T-cell (primary cell): ENCODE results near the gene RBM20. TPM values are rescaled to one million over a fixed set of nuclear protein-coding genes. Genes with fewer than 3 reads are reported as not detected.

Source experiments
- ATAC-seq, 4 experiments: fragments of 200-7000 bp in 3 of 4; fragments of 150-1000 bp in 1 of 4; cut with Tn5 transposase; replicated peaks in 1 of 4; 1 replicate in 3 of 4; 2 replicates in 1 of 4; pipeline ENCODE4 v1.10.0; 2021; ENCODE audit warnings: moderate library complexity in 3 of 4, mild to moderate bottlenecking in 2 of 4, moderate number of reproducible peaks in 1 of 4
- CTCF ChIA-PET, 2 donors: fragments of 300-600 bp; sonication (Branson Sonifier 250); formaldehyde crosslinking; loops; one replicate each; lab custom pipeline; 2022; ENCODE audit warnings: antibody characterized with exemption in 2 of 2; lab: Charles Lee
- POLR2A ChIA-PET, 2 donors: fragments of 300-600 bp; sonication (Branson Sonifier 250); formaldehyde crosslinking; loops; one replicate each; lab custom pipeline; 2022; ENCODE audit warnings: antibody characterized with exemption in 2 of 2; lab: Charles Lee
- DNase-seq, 35 experiments: peaks; one replicate each; pipeline versions ENCODE4 v3.0.0 to v3.0.0-alpha.2; 2013 to 2023
- H3K27ac ChIP-seq: one replicate; pipeline ENCODE4 v1.5.1; 2013; ENCODE audit warnings: low read length
- H3K27me3 ChIP-seq, 2 experiments: replicated peaks in 1 of 2; 1 replicate in 1 of 2; 2 replicates in 1 of 2; pipeline versions ENCODE4 v1.6.1 to v1.7.0; 2013; ENCODE audit warnings: low read length in 1 of 2, mixed read lengths in 1 of 2; ENCODE audit not compliant: control insufficient read depth in 2 of 2, insufficient read depth in 2 of 2; ENCODE audit errors: extremely low read depth in 1 of 2
- H3K36me3 ChIP-seq, 2 donors: 1 replicate in 1 of 2; 2 replicates in 1 of 2; pipeline versions ENCODE4 v1.6.1 to v1.7.0; 2013; ENCODE audit warnings: low read length in 1 of 2; ENCODE audit not compliant: control insufficient read depth in 2 of 2, insufficient read depth in 1 of 2; ENCODE audit errors: extremely low read depth in 1 of 2
- H3K4me1 ChIP-seq, 2 experiments: 1 replicate in 1 of 2; 2 replicates in 1 of 2; pipeline versions ENCODE4 v1.6.1 to v1.7.0; 2013; ENCODE audit warnings: low read length in 2 of 2, mixed read lengths in 1 of 2; ENCODE audit not compliant: insufficient read depth in 2 of 2, control insufficient read depth in 1 of 2; ENCODE audit errors: extremely low read depth in 1 of 2
- H3K4me3 ChIP-seq, 2 donors: 1 replicate in 1 of 2; 2 replicates in 1 of 2; pipeline versions ENCODE4 v1.5.1 to v1.7.0; 2013; ENCODE audit warnings: mild to moderate bottlenecking in 2 of 2, low read length in 1 of 2, moderate library complexity in 1 of 2; ENCODE audit not compliant: control insufficient read depth in 1 of 2; ENCODE audit errors: extremely low read depth in 1 of 2
- H3K9me3 ChIP-seq: 2 replicates; pipeline ENCODE4 v1.7.0; 2013
- H3K27ac Mint-ChIP-seq, 2 donors: one replicate each; pipeline ENCODE4 v1.8.0; 2020 to 2021; ENCODE audit warnings: mild to moderate bottlenecking in 2 of 2, mixed read lengths in 2 of 2
- H3K27me3 Mint-ChIP-seq, 2 donors: one replicate each; pipeline ENCODE4 v1.8.0; 2021 to 2022; ENCODE audit warnings: mixed read lengths in 2 of 2
- H3K36me3 Mint-ChIP-seq: one replicate; pipeline ENCODE4 v1.8.0; 2021; ENCODE audit warnings: mixed read lengths
- H3K4me1 Mint-ChIP-seq, 3 donors: one replicate each; pipeline ENCODE4 v1.8.0; 2020 to 2022; ENCODE audit warnings: mixed read lengths in 3 of 3, mild to moderate bottlenecking in 1 of 3
- H3K4me3 Mint-ChIP-seq, 3 donors: one replicate each; pipeline ENCODE4 v1.8.0; 2020 to 2022; ENCODE audit warnings: mild to moderate bottlenecking in 3 of 3, mixed read lengths in 3 of 3, moderate library complexity in 3 of 3
- H3K9me3 Mint-ChIP-seq, 3 donors: one replicate each; pipeline ENCODE4 v1.8.0; 2020 to 2022; ENCODE audit warnings: mixed read lengths in 3 of 3
- WGBS: methylation state at CpG from one replicate; pipeline ENCODE4 v1.1.5; 2013; ENCODE audit warnings: missing lambda C conversion rate; ENCODE audit not compliant: insufficient coverage; 5-methylcytosine and 5-hydroxymethylcytosine counted together
- total RNA-seq, 35 experiments: library from RNA in 6 of 35; stranded (reverse) in 6 of 35; fragments of 120-200 nt in 1 of 35; gene quantifications; one replicate each; pipeline versions ENCODE4 v1.2.1 to v1.2.4 and lab custom pipeline; 2013 to 2026

RBM20 gene
- total RNA-seq, 5 donors from 2014 or later (not counting 1 experiment from before 2014, with no cell fraction given), result 0.09 to 3.0 (median 0.33) TPM

DNA sequence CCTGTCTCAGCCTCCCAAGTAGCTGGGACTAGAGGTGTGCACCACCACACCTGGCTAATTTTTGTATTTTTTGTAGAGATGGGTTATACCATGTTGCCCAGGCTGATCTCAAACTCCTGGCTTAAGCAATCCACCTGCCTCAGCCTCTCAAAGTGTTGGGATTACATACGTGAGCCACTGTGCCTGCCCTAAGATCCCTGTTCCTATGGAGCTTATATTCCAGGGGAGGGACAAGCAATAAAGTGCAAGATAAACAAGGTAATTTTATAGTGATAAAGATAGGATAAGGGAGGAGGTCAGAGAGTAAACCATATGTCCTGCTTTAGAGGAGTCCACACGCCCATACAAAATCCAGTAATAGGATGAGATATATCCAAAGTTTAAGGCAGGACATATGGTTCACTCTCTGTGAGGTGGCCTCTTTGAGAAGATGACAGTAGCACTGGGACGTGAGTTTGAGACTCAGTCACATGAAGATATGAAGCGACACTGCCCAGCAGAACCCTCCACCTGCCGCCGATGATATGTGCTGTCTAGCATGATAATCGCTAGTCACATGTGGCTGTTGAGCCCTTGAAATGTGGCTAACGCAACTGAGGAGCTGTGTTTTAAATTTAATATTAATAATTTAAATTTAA lies 114.1 kb downstream of the RBM20 start:
- H3K4me1 ChIP-seq, result no peaks in the 10 kb centered on the region
- H3K4me3 Mint-ChIP-seq, result no peak overlapping the region
- no peak overlapping the region for H3K27ac Mint-ChIP-seq
- WGBS, result 83% methylated on average over 1 of the region's 8 CpGs
- H3K27me3 ChIP-seq, result peaks cover 0 to 7% of the 10 kb centered on the region in 2 experiments
- no peak overlapping the region for H3K4me3 ChIP-seq
- H3K27ac ChIP-seq, result no peak overlapping the region
- peaks cover 8 to 18% (median 9%) of the 10 kb centered on the region in 3 donors for H3K4me1 Mint-ChIP-seq
- ChIA-PET CTCF (no interaction called here), POLR2A (interaction anchor here (0.5 to 1.1 kb wide), 2 partner anchors 100 to 144 kb away, joined by 3 read pairs; no protein-coding TSS in a partner anchor)
- no peaks in the 10 kb centered on the region for H3K36me3 ChIP-seq
- no peaks in the 10 kb centered on the region for H3K9me3 Mint-ChIP-seq
- no peaks in the 10 kb centered on the region for H3K9me3 ChIP-seq
- H3K27me3 Mint-ChIP-seq, result no peaks in the 10 kb centered on the region
- DNase-seq, result no peak
- no peaks in the 10 kb centered on the region for H3K36me3 Mint-ChIP-seq
- no peak for ATAC-seq

DNA sequence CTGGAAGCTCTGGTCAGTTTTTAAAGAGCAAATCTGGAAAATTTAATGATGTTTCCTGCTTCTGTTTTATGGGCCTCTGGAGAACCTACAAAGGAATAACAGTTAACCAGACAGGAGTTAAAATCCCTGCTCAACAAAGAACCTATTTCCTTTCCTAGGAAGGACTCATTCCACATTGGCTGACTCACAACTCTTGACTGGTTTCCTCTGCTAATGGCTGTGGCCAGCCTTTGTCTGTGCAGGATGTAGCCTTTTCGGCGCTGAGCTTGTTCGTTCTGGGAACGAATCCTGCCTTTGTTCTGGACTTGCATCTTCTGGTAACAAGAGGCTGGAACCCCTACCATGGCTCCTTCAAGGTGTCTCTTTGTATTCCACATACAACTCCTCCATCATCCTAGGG lies 114.8 kb downstream of the RBM20 start:
- Histone ChIP-seq H3K36me3 (no peaks in the 10 kb centered on the region), H3K27ac (no peak overlapping the region), H3K9me3 (no peaks in the 10 kb centered on the region), H3K4me3 (no peak overlapping the region), H3K27me3 (peaks cover 0 to 7% of the 10 kb centered on the region in 2 experiments), H3K4me1 (no peaks in the 10 kb centered on the region)
- Mint-ChIP-seq H3K9me3 (no peaks in the 10 kb centered on the region), H3K36me3 (no peaks in the 10 kb centered on the region), H3K27ac (no peak overlapping the region), H3K4me1 (peaks cover 8 to 14% (median 9%) of the 10 kb centered on the region in 3 donors), H3K27me3 (no peaks in the 10 kb centered on the region), H3K4me3 (no peak overlapping the region)
- POLR2A ChIA-PET, result no interaction called here
- CTCF ChIA-PET, result interaction anchor here in 1 of 2 donors (0.6 kb wide), 1 partner anchor 11 kb away, joined by 3 read pairs; no protein-coding TSS in a partner anchor
- ATAC-seq (no peak), DNase-seq (no peak)
- 95% methylated on average over 4 of the region's 4 CpGs for WGBS

DNA sequence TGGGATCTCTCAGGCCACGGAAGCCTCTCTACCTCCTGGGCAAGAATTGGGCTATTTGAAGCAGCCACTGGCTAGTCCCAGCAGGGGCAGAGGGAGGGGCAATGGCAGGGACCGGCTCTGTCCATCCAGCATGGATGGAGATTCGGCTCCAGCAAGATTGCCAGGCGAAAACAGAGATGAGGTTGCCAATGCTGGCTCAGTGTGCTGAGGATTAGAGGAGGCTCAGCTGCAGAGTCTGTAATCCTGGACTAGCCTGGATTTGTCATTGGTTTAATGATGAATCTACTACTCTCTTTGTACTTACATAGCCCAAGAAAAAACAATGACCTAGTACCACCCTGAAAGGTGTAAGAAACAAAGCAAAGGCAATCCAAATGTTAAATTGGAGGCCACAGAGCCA lies 115.4 kb downstream of the RBM20 start:
- Histone ChIP-seq H3K4me1 (no peaks in the 10 kb centered on the region), H3K36me3 (no peaks in the 10 kb centered on the region), H3K4me3 (no peak overlapping the region), H3K27ac (no peak overlapping the region), H3K27me3 (peaks cover 0 to 7% of the 10 kb centered on the region in 2 experiments), H3K9me3 (no peaks in the 10 kb centered on the region)
- Mint-ChIP-seq H3K27ac (no peak overlapping the region), H3K27me3 (no peaks in the 10 kb centered on the region), H3K4me3 (no peak overlapping the region), H3K9me3 (no peaks in the 10 kb centered on the region), H3K4me1 (peaks cover 7 to 8% (median 8%) of the 10 kb centered on the region in 3 donors), H3K36me3 (no peaks in the 10 kb centered on the region)
- 100% methylated on average over 1 of the region's 4 CpGs for WGBS
- no peak for DNase-seq
- CTCF ChIA-PET, result interaction anchor here in 1 of 2 donors (0.6 kb wide), 2 partner anchors 12 to 781 kb away, joined by 3 to 4 read pairs; no protein-coding TSS in a partner anchor
- POLR2A ChIA-PET, result no interaction called here
- ATAC-seq, result no peak

DNA sequence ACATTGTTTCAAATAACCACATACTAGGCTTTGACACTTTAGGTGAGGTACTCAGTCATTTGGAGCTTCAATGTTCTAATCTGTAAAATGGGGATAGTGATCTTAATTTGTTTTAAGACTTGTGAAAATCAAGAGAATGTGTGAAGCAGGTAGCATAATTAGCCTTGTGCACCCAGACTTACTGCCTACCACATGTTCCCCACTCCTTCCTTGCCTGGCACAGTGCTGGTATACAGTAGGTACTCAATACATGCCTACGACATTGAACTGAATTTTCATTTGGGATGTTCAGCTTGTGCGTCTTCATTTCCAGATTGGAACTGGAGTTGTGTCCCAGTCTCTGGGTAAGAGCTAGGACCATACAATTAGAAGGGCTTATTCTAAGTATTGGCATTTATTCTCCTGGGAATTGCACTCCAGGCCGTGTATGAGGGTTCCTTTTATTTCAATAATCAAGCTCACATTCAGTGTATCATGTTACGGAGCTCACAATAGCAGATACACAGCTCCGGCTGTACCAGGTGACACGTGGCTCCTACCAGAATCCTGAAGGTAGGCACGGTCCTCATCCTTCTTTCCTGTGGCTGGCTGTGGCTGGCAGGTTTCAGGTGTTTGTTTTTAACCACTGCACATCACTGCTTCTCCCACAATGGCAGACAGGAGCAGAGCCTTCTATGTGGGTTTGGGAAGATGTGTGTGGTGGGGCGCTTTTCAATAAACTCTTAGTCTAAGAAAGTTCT lies 118.1 kb downstream of the RBM20 start:
- Mint-ChIP-seq H3K36me3 (no peaks in the 10 kb centered on the region), H3K27me3 (peaks cover 0 to 3% of the 10 kb centered on the region in 2 donors), H3K4me3 (no peak overlapping the region), H3K9me3 (no peaks in the 10 kb centered on the region), H3K4me1 (peaks cover 0 to 2% (median 0%) of the 10 kb centered on the region in 3 donors), H3K27ac (no peak overlapping the region)
- Histone ChIP-seq H3K27ac (no peak overlapping the region), H3K4me3 (no peak overlapping the region), H3K4me1 (no peaks in the 10 kb centered on the region), H3K27me3 (peaks cover 0 to 7% of the 10 kb centered on the region in 2 experiments), H3K36me3 (no peaks in the 10 kb centered on the region), H3K9me3 (no peaks in the 10 kb centered on the region)
- WGBS, result no CpG with 5 or more reads among the region's 8 CpGs
- POLR2A ChIA-PET, result interaction anchor here in 1 of 2 donors (0.5 to 0.6 kb wide), 2 partner anchors 110 to 117 kb away, joined by 3 read pairs; no protein-coding TSS in a partner anchor
- CTCF ChIA-PET, result interaction anchor here in 1 of 2 donors (1.0 kb wide), 1 partner anchor 17 kb away, joined by 7 read pairs; no protein-coding TSS in a partner anchor
- no peak for ATAC-seq
- DNase-seq, result no peak

DNA sequence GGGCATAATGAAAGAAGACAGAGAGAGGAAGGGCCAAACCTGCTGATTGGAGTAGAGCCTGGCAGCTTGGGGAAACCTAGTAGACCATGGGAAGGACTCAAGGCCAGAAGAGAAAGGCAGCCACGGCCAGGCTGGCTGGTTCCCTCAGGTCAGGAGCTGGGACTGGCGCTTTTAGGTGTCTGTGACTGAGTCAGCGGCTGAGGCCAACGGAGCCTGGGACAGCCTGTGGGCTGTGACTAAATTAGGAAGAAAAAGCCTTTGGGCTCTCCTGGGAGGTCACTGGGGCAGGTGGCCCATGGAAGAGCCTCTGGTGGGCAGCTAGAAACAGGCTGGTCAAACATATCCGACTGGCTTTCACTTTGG lies 118.7 kb downstream of the RBM20 start:
- DNase-seq, result no peak
- no peaks in the 10 kb centered on the region for H3K36me3 ChIP-seq
- H3K27me3 Mint-ChIP-seq, result peaks cover 0 to 3% of the 10 kb centered on the region in 2 donors
- H3K4me1 Mint-ChIP-seq, result peaks cover 0 to 2% (median 0%) of the 10 kb centered on the region in 3 donors
- H3K9me3 Mint-ChIP-seq, result no peaks in the 10 kb centered on the region
- H3K9me3 ChIP-seq, result no peaks in the 10 kb centered on the region
- H3K4me3 ChIP-seq, result no peak overlapping the region
- H3K27ac Mint-ChIP-seq, result no peak overlapping the region
- ChIA-PET CTCF (interaction anchor here in 1 of 2 donors (1.0 kb wide), 1 partner anchor 17 kb away, joined by 7 read pairs; no protein-coding TSS in a partner anchor), POLR2A (interaction anchor here (0.5 to 0.9 kb wide), 2 partner anchors 56 to 110 kb away, joined by 3 to 4 read pairs; no protein-coding TSS in a partner anchor)
- no peak overlapping the region for H3K4me3 Mint-ChIP-seq
- no peaks in the 10 kb centered on the region for H3K36me3 Mint-ChIP-seq
- 96% methylated on average over 3 of the region's 5 CpGs for WGBS
- ATAC-seq, result no peak
- H3K27me3 ChIP-seq, result peaks cover 0 to 7% of the 10 kb centered on the region in 2 experiments
- no peak overlapping the region for H3K27ac ChIP-seq
- no peaks in the 10 kb centered on the region for H3K4me1 ChIP-seq

DNA sequence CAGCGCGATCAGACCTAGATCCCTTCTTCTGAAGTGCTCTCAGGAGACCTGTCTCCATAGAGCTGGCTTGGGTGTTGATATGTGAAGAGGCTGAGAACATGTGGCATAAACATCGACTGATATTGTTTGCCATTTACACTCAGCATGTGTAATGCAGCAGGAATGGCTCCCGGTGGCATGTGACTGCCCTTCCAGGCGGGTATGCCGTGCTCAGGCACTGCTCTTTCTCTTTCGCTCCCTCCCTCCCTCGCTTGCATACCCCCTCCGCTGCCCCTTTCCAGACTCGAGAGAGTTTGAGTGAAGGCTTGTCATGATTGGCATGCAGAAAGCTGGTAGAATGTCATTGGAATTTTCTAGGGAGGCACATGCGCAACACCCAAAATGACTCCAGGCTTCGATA lies 120.2 kb downstream of the RBM20 start:
- H3K27ac ChIP-seq, result no peak overlapping the region
- peaks cover 0 to 2% (median 0%) of the 10 kb centered on the region in 3 donors for H3K4me1 Mint-ChIP-seq
- CTCF ChIA-PET, result interaction anchor here in 1 of 2 donors (0.8 kb wide), 1 partner anchor 70 kb away, joined by 3 read pairs; no protein-coding TSS in a partner anchor
- no peak for DNase-seq
- H3K27ac Mint-ChIP-seq, result no peak overlapping the region
- no peaks in the 10 kb centered on the region for H3K36me3 Mint-ChIP-seq
- H3K9me3 ChIP-seq, result no peaks in the 10 kb centered on the region
- ATAC-seq, result no peak
- H3K4me3 ChIP-seq, result no peak overlapping the region
- H3K27me3 ChIP-seq, result peaks cover 0 to 7% of the 10 kb centered on the region in 2 experiments
- WGBS, result 89% methylated on average over 9 of the region's 12 CpGs
- H3K9me3 Mint-ChIP-seq, result no peaks in the 10 kb centered on the region
- POLR2A ChIA-PET, result no interaction called here
- H3K4me3 Mint-ChIP-seq, result no peak overlapping the region
- H3K27me3 Mint-ChIP-seq, result peaks cover 0 to 3% of the 10 kb centered on the region in 2 donors
- no peaks in the 10 kb centered on the region for H3K4me1 ChIP-seq
- no peaks in the 10 kb centered on the region for H3K36me3 ChIP-seq
